GM10847 (cell line): ENCODE data around the gene FARP1.

Source experiments
- POLR2A ChIP-seq: IDR thresholded peaks from 2 replicates; pipeline ENCODE4 v1.6.1; 2011; ENCODE audit not compliant: insufficient read length; ENCODE audit errors: extremely low read depth

Gene FARP1

DNA sequence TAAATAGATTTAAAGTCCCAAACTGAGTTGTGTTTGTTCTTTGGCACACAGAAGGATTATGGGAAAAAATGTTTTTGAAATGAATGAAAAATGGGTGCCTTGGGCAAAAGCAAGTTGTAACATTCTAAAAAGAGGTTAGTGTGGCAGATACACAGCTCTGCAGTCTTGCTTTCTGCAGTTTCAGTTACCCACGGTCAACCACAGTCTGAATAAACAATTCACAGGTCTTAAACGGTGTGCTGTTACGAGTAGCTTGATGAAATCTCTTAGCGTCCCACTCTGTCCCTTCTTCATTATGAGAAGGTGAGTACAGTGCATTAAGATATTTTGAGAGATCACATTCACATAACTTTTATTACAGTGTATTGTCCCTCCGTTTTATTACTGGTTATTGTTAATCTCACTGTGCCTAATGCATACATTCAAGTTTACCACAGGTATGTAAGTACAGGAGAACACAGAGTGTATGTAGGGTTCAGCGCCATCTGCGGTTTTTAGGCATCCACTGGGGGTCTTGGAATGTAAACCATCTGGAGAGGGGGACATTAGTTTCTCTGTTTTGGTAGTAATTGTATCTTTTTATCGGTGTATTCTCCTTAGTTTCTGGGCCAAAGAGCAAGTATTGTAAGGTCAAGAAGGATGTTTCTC lies 8.1 kb downstream of the FARP1 start:
- TF ChIP-seq POLR2A = no peak

DNA sequence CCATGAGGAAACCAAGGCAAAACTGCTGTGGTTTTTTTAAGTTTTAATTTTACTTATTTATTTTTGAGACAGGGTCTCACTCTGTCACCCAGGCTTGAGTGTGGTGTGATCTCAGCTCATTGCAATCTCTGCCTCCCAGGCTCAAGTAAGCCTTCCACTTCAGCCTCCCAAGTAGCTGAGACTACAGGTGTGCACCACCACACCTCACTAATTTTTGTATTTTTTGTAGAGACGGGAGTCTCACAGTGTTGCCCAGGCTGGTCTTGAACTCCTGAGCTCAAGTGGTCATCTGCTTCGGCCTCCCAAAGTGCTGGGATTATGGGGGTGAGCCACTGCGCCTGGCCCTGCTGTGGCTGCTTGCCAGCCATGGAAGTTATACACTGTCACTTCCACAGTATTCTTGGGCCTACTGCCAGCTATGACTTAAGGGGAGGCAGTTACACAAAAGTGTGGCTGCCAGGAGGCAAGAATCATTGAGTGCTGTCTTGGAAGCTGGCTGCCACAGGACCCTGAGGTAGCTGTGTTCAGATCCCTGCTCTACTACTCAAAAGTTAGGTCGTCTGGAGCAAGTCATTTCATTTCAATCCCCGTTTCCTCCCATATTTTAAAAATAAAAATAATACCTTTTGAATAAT lies 12.7 kb downstream of the FARP1 start:
- no peak for TF ChIP-seq POLR2A

DNA sequence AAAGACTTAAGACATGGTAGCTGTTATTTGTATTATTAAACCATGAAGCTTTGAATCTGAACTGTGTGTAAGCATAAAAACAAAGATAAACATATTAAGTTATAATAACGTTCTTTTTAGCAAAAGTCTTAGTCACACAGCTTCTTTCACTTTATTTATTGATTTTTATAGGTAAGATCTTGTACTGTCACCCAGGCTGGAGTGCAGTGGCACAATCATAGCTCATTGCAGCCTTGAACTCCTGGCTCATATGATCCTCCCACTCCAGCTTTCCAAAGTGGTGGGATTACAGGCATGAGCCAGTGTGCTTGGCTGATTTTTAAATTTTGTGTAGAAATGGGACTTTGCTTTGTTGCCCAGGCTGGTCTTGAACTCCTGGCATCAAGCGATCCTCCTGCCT lies 13.4 kb downstream of the FARP1 start:
- TF ChIP-seq POLR2A = no peak

DNA sequence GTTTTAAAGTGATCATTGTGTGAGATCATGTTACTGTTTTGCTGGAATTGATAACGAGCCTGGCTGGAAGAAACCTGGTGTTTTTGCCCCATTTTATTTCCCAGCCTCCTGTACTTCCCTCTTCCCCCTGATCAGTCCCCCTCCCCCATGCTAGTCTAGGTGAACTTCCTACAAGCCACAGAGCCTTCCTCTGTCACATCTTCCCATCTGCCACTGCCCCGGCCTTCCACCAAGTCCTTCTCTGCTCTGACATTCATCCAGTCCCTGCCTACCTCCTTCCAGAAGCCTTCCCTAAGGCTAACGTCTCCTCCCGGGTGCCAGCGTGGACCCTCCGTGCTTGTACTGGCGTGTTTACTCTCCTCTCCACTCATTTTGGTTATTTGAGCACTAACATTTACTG lies 14.3 kb downstream of the FARP1 start:
- no peak for TF ChIP-seq POLR2A

DNA sequence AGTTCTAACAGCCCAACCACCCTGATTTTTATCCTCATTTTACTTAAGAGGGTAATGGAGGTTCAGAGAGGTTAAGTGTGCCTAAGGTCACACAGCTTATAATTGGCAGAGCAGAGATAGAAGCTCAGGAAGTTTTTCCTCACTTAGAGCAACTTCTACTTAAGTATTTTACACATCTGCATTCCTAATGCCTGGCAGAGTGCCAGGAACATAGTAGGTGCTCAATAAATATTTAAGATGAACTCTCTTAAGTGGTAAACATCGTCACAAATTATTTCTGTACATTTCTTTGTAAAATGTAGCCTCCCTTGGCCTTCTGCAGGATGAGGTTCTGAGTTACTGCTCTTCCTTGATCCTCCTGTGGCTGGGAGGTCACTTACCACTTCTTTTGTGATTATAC lies 14.7 kb downstream of the FARP1 start:
- TF ChIP-seq POLR2A = no peak

DNA sequence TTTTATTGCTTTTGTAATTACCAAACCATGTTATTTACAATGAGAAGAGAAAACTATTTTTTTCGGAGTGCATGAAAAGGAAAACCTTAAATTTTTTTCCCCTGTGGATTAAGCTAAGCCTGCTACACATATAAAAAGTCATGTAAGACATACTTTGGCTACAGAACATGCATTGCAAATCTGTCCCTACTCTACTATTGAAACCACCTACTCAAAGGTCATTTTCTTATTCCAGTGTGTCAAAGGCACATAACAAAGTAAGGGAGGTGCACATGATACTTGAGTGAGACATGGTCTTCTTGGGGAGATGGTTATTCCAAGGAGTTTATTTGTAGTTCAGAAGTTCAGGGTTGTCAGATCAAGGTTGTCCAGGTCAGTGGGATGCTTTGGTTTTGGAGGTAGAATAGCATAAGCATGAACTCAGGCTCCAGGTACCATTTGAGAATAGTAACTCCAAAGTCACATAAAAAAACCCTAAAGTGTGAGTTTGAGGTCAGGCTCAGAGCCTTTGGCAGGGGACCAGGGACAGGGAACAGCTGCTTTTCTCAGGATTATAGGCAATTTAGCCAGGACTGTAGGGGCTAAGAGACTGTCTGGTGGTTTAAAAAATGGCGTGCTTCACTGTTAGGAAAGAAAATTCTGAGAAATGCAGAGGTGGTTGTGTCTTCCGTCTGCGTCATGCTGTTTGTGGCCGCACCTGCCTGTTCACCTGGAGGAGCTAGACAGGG lies 15.4 kb downstream of the FARP1 start:
- no peak for TF ChIP-seq POLR2A

DNA sequence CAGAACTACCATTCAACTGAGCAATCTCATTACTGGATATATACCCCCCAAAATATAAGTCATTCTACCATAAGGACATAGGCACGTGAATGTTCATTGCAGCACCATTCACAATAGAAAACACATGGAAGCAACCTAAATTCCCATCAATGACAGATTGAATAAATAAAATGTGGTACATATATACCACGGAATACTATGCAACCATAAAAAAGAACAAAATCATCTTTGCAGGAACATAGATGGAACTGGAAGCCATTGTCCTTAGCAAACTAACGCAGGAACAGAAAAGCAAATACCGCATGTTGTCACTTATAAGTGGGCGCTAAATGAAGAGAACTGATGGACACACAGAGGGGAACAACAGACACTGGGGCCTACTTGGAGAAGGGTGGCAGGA lies 20.0 kb downstream of the FARP1 start:
- TF ChIP-seq POLR2A = no peak

DNA sequence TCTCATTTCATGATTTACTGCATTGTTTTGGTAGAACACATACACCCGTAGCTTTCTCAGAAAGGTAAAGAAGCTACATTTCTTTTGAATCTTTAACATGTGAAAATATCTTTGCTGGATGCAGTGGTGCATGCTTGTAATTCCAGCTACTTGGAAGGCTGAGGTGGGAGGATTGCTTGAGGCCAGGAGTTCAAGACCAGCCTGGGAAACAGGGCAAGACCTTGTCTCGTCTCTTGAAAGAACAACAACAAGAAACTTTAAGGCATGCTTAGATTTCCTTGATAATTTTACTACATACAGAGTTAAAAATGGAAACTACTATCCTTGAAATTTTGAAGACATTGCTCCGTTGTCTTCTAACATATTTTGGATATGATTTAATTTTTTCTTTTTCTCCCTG lies 26.4 kb downstream of the FARP1 start:
- TF ChIP-seq POLR2A = no peak

DNA sequence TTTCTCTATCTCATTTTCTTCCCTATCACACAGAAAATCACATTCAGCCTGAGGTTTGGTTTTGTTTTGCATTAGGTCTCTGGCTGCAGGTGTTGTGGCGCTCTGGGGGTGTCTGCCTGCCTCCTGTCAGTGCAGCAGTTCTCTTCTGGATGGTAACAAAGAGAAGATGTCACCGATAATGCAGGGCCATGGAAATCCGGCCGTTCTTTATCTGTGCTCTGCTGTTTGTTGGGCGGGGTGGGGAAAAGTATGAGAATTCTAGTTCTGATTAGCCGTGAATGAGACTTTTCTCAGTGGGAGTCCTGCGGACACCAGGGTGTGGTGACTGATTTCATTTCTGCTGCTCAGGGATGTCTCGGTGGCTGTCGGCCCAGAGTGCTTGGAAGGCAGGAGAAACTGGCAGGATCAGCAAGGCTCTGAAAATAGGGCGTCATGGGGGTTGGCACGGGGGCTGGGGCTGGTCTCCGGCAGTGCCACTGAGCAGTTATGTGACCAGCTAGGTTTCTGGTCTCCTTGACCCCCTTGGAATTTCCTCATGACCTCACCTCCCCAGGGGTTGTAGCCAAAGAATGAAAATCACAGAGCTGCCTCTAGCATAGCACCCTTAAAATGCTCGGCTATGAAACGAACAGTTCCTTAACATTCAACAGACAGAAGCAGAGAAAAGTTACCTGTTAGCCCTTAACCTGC lies 29.2 kb downstream of the FARP1 start:
- TF ChIP-seq POLR2A = no peak

DNA sequence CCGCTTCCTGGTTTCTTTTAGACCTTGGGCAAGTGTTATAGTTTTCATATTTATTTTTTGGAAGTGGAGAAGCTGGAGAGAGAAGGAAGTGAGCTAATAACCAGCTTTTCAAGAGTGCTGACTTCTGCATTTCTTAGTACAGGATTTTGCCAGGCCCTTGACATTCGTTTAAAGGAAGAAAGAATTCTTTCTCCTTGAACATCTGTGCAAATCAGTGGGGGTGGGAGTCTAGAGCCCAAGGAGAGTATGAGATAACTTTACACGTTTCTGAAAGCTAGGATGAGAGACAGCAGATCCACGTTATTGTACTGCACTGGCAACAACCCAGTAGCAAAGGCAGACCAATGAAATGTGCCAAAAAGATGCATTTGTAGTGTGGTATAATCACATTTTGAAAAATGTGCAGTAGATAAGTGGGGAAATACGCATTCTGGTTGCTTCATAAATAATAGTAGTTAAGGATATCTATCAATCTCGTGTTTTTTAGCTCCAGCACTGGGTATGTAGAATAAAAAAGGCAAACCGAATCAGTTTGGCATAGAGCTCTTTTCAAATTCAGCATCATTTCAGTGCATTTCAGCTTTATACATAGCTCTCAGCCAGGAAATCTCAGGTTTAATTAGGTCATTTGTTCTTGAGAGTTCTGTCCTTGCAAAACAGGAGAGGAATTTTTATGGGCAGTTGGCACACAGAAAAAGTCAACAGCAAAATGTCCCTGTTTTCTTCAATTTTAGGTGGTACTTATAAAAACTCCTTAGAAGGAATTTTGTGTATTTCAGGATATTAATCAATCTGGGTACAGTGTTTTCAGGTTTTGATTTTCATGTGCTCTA lies 29.9 kb downstream of the FARP1 start:
- TF ChIP-seq POLR2A = no peak

DNA sequence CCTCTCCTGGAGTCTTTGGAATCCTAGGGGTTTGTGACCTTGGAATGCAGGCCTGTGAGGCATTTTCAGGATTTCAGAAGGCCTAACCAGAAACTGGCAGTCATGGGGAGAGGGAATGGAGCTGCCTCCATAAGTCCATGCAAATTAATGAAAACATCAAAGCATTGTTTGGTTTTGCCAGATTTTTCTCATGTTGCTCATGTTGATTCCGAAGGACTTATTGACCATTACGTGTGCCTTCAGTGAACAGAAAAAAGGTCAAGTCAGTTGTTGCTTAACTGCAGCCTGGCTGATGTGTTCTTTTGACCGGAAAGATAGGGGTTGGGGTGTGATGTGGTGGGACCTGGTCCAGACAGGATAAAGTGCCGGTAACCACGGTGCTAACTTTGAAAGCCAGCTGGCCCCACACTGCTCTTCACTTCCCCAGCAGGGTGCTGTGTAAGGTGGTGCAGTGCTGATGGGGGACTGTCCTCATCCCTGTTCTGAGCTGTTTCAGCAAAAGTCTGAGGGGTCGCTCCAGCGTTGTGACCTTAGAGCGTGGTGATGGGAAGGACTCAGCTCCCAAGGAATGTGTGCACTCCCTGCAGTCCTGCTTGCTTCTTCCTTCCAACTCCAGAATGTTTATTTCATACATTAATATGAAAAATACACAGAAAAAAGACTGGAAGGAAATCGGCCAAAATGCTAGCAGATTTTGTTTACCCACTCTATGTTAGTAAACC lies 30.7 kb downstream of the FARP1 start:
- no peak for TF ChIP-seq POLR2A

DNA sequence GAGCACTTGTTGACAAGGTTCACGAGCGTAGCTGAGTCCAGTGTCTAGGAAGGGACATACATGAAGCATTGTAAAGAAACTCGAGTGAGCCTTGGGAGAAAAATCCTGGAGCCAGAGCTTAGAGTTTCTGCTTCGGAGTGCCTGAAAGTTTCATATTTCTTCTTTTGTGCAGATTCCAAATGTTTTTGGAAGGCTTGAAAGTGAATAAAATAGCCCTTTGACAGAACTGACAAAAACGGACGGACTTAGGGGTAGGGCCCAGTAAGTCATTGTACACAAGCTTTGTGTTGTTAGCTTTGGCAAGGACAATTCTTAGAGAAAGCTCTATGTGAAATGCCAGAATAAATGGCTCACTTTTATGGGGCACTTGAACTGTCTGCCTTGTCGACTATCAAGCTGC lies 31.4 kb downstream of the FARP1 start:
- TF ChIP-seq POLR2A = no peak

DNA sequence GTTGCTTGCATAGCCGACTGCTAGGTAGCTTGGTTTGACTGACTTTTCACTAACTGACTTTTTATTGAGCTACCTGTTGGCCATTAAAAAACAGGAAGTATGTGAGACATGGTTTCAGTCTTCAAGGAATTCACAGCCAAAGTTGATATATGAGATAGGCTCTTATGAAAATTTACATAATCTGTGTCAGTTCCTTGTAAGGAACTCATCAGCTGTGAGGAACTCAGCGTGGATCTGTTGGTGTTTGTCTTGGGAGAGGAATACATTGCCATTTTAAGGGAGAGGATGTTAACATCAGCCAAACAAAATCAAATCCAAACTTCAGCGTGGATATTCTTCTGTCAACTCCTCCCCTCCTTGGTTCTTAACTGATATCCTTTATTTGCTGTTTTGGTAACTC lies 32.1 kb downstream of the FARP1 start:
- TF ChIP-seq POLR2A = no peak

DNA sequence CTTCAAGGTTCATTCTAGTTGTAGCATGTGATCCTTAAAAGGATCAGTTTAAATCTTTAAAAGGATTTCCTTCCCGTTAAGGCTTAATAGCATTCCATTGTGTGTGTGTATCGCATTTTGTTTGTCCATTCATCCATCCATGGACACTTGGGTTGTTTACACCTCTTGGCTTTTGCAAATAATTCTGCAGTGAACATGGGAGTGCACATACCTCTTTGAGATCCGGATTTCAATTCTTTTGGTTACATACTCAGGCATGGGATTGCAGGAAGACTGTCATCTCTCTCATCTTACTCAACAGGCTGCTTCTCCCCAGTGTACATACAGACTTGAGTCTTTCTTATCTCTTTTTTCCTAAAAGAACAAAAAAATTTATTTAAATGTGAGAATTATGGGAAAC lies 32.9 kb downstream of the FARP1 start:
- no peak for TF ChIP-seq POLR2A
